H1 (cell line): ENCODE measurements around the gene VAT1L. TPM values are rescaled to one million over a fixed set of nuclear protein-coding genes. Genes with fewer than 3 reads are reported as not detected.

Experiments
- BACH1 ChIP-seq: IDR thresholded peaks from 2 replicates; pipeline ENCODE4 v1.6.1; 2012; ENCODE audit warnings: low read length, improper control_type of control experiment
- CBX5 ChIP-seq: fragments of 300-800, 300-1000 bp; sonication (generic); IDR thresholded peaks from 2 replicates; pipeline ENCODE4 v1.7.1; 2016; ENCODE audit warnings: antibody characterized with exemption, low read length, low read depth
- EP300 ChIP-seq, 2 experiments: IDR thresholded peaks; 1 replicate in 1 of 2; 2 replicates in 1 of 2; pipeline ENCODE4 v1.6.1; 2011 to 2012; ENCODE audit warnings: low read depth in 2 of 2, low read length in 2 of 2, mild to moderate bottlenecking in 2 of 2, borderline replicate concordance in 1 of 2, inconsistent platforms in 1 of 2, moderate library complexity in 1 of 2
- GABPA ChIP-seq: IDR thresholded peaks from 2 replicates; pipeline ENCODE4 v1.6.1; 2011; ENCODE audit warnings: mild to moderate bottlenecking, low read length, moderate library complexity, borderline replicate concordance; ENCODE audit not compliant: insufficient read depth
- HDAC2 ChIP-seq, 2 experiments: fragments of 300-600 bp in 1 of 2; sonication (generic) in 1 of 2; IDR thresholded peaks; 2 replicates each; pipeline ENCODE4 v1.6.1; 2011 to 2012; ENCODE audit warnings: low read depth in 2 of 2, low read length in 2 of 2, mild to moderate bottlenecking in 2 of 2, moderate library complexity in 2 of 2, borderline replicate concordance in 1 of 2, inconsistent platforms in 1 of 2
- KDM5A ChIP-seq: fragments of 200-600 bp; IDR thresholded peaks from 2 replicates; pipeline ENCODE4 v1.7.1; 2012; ENCODE audit warnings: mild to moderate bottlenecking, low read length, inconsistent platforms, mixed read lengths
- NANOG ChIP-seq: IDR thresholded peaks from 2 replicates; pipeline ENCODE4 v1.6.1; 2011; ENCODE audit warnings: low read length, low read depth, mild to moderate bottlenecking, inconsistent platforms; ENCODE audit not compliant: insufficient read depth, poor library complexity, severe bottlenecking
- RAD21 ChIP-seq, 2 experiments: IDR thresholded peaks in 1 of 2; conservative IDR thresholded peaks in 1 of 2; 2 replicates each; pipeline ENCODE4 v1.6.1; 2011; ENCODE audit warnings: low read depth in 2 of 2, low read length in 2 of 2, improper control_type of control experiment in 1 of 2, inconsistent platforms in 1 of 2, mild to moderate bottlenecking in 1 of 2, moderate library complexity in 1 of 2
- RNF2 ChIP-seq: fragments of 200-900, 300-1000 bp; sonication (generic); IDR thresholded peaks from 2 replicates; pipeline ENCODE4 v1.7.1; 2016; ENCODE audit warnings: borderline replicate concordance, low read depth, mild to moderate bottlenecking, antibody characterized with exemption, low read length; ENCODE audit not compliant: poor library complexity, severe bottlenecking; ENCODE audit errors: missing control alignments
- SIX5 ChIP-seq: IDR thresholded peaks from 2 replicates; pipeline ENCODE4 v1.6.1; 2011; ENCODE audit warnings: mild to moderate bottlenecking, low read depth, low read length
- TAF1 ChIP-seq: IDR thresholded peaks from 2 replicates; pipeline ENCODE4 v1.6.1; 2011; ENCODE audit warnings: mild to moderate bottlenecking, low read depth, low read length
- TAF7 ChIP-seq: optimal IDR thresholded peaks from 2 replicates; pipeline ENCODE3; 2011; ENCODE audit warnings: low read depth, mild to moderate bottlenecking, inconsistent platforms, low read length, moderate library complexity, borderline replicate concordance
- YY1 ChIP-seq: IDR thresholded peaks from 2 replicates; pipeline ENCODE4 v1.6.1; 2011; ENCODE audit warnings: low read depth, mild to moderate bottlenecking, low read length
- polyA plus RNA-seq, 7 experiments: library from polyadenylated mRNA; depleted of rRNA in 3 of 7; stranded (reverse) in 5 of 7; unstranded in 2 of 7; fragments of >200 nt in 5 of 7; fragments of 200-250 nt in 2 of 7; gene quantifications; 1 replicate in 5 of 7; 2 replicates in 1 of 7; 4 replicates in 1 of 7; pipeline versions ENCODE4 v1.2.1 to v1.2.3, GENCODE V29; 2011 to 2013; ENCODE audit warnings: missing spikeins in 2 of 7, mixed read lengths in 2 of 7
- total RNA-seq: library from RNA; stranded (reverse); fragmentation: NEBNext Ultra II Directional; extraction: Animal tissue kit (Norgen Biotek cat#: 25700); gene quantifications from 2 replicates; pipeline ENCODE4 v1.2.1, GENCODE V29; 2021
- TF ChIP-seq, protein P1 (sequence below): IDR thresholded peaks from 2 replicates; pipeline ENCODE4 v1.6.1; 2012; ENCODE audit warnings: low read length, inconsistent platforms
- TF ChIP-seq, protein P2 (sequence below): IDR thresholded peaks from 2 replicates; pipeline ENCODE4 v1.6.1; 2012; ENCODE audit warnings: inconsistent platforms

Gene VAT1L
- total and polyA plus RNA-seq, 2 of the 8 experiments (the other 6 are each of a cell fraction or from before 2014, with no cell fraction given) = 46.3 to 48.2 TPM

DNA sequence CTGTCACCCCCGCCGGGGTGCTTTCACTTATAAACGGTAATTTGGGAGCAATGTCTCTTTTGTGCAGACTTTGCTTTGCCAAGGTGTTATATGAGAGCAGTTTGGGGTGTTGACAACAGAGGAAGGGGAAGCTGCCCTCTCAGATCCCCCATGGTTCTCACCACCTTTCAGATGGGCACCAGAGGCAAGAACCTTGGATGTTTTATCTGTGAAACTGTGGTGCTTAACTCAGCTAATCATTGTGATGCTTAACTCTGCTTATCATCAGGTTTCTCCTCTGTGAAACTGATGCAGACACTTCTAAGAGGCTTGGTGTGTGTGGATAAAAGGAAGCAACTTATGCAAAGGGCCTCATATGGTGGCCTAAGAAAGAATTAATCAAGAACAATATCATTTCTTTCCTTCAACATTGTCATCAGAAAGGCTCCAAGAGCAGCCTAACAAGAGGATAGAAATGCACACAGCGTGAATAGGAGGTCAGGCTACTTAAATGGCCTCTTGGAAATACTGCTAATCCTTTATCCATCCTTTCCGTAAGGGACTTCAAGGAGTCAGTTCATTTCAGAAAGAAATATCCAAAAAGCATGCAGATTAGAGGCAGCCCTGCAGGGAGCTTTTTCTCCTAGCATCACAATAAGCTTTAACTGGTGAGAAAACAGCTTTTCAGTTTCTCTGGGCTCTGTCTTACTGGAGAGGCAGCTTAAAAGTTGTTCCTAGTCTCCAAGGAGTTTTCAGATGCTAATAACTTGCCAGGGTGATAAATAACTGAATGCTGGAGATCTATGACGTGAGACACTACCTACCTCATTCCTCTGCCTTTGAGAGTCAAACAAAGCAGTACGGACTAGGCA is 178.9 kb downstream of the VAT1L start (continued):
- TF ChIP-seq CBX5 = no peak
- no peak for TF ChIP-seq TAF1
- TF ChIP-seq TAF7 = peak; percentile 52
- TF ChIP-seq RNF2 = no peak
- TF ChIP-seq EP300 (IDR thresholded peaks at IDR 0.05; ENCODE audit: borderline replicate concordance in 1 of 2, low read depth in 2 of 2, low read length in 2 of 2) = peak in 1 of 2 experiments; percentile 93; a peak in 2 of 3 replicates
- no peak for TF ChIP-seq KDM5A
- TF ChIP-seq, protein P1, sequence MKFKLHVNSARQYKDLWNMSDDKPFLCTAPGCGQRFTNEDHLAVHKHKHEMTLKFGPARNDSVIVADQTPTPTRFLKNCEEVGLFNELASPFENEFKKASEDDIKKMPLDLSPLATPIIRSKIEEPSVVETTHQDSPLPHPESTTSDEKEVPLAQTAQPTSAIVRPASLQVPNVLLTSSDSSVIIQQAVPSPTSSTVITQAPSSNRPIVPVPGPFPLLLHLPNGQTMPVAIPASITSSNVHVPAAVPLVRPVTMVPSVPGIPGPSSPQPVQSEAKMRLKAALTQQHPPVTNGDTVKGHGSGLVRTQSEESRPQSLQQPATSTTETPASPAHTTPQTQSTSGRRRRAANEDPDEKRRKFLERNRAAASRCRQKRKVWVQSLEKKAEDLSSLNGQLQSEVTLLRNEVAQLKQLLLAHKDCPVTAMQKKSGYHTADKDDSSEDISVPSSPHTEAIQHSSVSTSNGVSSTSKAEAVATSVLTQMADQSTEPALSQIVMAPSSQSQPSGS = peak; percentile 92
- peak in 1 of 2 experiments; percentile 2; a peak in 1 of 4 replicates for TF ChIP-seq RAD21 (IDR thresholded peaks at IDR 0.05 in 1 of 2, conservative IDR thresholded peaks at IDR 0.05 in 1 of 2; ENCODE audit: low read depth in 2 of 2, low read length in 2 of 2)
- TF ChIP-seq GABPA = no peak
- peak in 1 of 2 experiments; percentile 90; a peak in 1 of 4 replicates for TF ChIP-seq HDAC2 (IDR thresholded peaks at IDR 0.05; ENCODE audit: borderline replicate concordance in 1 of 2, low read depth in 2 of 2, low read length in 2 of 2)
- TF ChIP-seq, protein P2, sequence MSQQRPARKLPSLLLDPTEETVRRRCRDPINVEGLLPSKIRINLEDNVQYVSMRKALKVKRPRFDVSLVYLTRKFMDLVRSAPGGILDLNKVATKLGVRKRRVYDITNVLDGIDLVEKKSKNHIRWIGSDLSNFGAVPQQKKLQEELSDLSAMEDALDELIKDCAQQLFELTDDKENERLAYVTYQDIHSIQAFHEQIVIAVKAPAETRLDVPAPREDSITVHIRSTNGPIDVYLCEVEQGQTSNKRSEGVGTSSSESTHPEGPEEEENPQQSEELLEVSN = no peak
- TF ChIP-seq SIX5 = peak; percentile 15; the same call in 1 of the 2 replicates
- no peak for TF ChIP-seq BACH1
- TF ChIP-seq YY1 = peak; percentile 50
- TF ChIP-seq NANOG = peak; percentile 98
